ENCODE data around the gene RASSF1.

DNA sequence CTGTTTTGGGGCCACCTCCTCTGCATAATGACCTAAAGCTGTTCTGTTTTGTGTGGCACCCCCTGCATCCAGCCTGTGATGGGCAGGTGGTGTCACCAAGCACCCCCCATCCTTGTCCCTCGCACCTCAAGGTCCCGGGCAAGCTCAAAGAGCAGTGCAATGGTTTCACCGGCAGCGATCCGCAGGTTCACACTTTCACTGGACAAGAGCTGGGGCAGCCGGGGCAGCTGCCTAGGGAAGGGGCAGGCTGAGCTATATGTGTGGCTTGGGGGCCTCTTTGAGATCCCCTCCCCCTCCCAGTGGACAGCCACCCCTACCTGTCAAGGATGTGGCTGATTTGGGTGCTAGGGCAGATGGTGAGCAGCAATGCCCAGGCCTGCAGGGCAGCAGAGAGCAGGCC, 51.5 kb downstream of the RASSF1 start:
- TF ChIP-seq CTCF (IDR thresholded peaks at IDR 0.05; ENCODE audit: low read depth, low read length, poor library complexity, severe bottlenecking) (no peak), EZH2phosphoT487 (IDR thresholded peaks at IDR 0.05; ENCODE audit: borderline replicate concordance, low read length) (no peak)
